Stimulated activated CD8-positive, alpha-beta memory T cell treated with anti-CD3 and anti-CD28 coated beads, Interleukin-2, amount 100 ng/mL, for 48 hours (primary cell): Measurements from ENCODE around the gene DYNC1H1.

ENCODE experiments used
- DNase-seq, 2 donors: peaks; one replicate each; pipeline ENCODE4 v3.0.0-alpha.2; 2020; ENCODE audit warnings: low read depth in 2 of 2

Gene DYNC1H1

GRCh38 chr14:102088012-102088792 is 123.8 kb downstream of the DYNC1H1 start:
- peak; percentile 55 to 58 for DNase-seq

GRCh38 chr14:102089621-102090343 is 125.4 kb downstream of the DYNC1H1 start:
- no peak for DNase-seq

- no peak for DNase-seq
Measured at GRCh38 chr14:102090713-102091112, 126.3 kb downstream of the DYNC1H1 start.

GRCh38 chr14:102092806-102093205 is 128.4 kb downstream of the DYNC1H1 start:
- no peak for DNase-seq

- no peak for DNase-seq
Measured at GRCh38 chr14:102094101-102094500, 129.7 kb downstream of the DYNC1H1 start.

GRCh38 chr14:102095231-102095870 is 131.0 kb downstream of the DYNC1H1 start:
- no peak for DNase-seq

GRCh38 chr14:102095871-102096568 is 131.6 kb downstream of the DYNC1H1 start:
- no peak for DNase-seq

- DNase-seq: peak; percentile 54 to 59
Measured at GRCh38 chr14:102096569-102097188, 132.3 kb downstream of the DYNC1H1 start.

GRCh38 chr14:102097441-102098135 is 133.2 kb downstream of the DYNC1H1 start:
- no peak for DNase-seq

GRCh38 chr14:102103062-102103695 is 138.8 kb downstream of the DYNC1H1 start:
- no peak for DNase-seq

- no peak for DNase-seq
Measured at GRCh38 chr14:102105369-102105768, 141.0 kb downstream of the DYNC1H1 start.
